ENCODE data around the gene RFX3.

The RFX3 gene

GRCh38 chr9:3170819-3171218, 355.0 kb downstream of the RFX3 start:
- TF ChIP-seq CTCF (IDR thresholded peaks at IDR 0.05; ENCODE audit: control insufficient read depth, insufficient read depth, low read depth, low read length, missing control alignments), result no peak
- DNase-seq (ENCODE audit: low read depth), result no peak
- no peak overlapping the region for H3K4me3 ChIP-seq (ENCODE audit: control insufficient read depth, low read depth, low read length)
